Daoy (cell line): ENCODE data around the gene THSD7A. TPM values are rescaled to one million over a fixed set of nuclear protein-coding genes. Genes with fewer than 3 reads are reported as not detected.
A peak's percentile ranks its signal among the peaks of the same experiment; 100 is the strongest.

Source experiments
- DNase-seq: peaks from one replicate; pipeline ENCODE4 v3.0.0-alpha.2; 2015; ENCODE audit warnings: low read depth
- total RNA-seq: library from RNA; depleted of rRNA; stranded (reverse); fragments of >200 nt; shearing (Covaris generic); gene quantifications from 2 replicates; pipeline ENCODE4 v1.2.3, GENCODE V29; 2014

Gene THSD7A
- total RNA-seq, 1 experiment from 2014 or later: 0.11 TPM

DNA sequence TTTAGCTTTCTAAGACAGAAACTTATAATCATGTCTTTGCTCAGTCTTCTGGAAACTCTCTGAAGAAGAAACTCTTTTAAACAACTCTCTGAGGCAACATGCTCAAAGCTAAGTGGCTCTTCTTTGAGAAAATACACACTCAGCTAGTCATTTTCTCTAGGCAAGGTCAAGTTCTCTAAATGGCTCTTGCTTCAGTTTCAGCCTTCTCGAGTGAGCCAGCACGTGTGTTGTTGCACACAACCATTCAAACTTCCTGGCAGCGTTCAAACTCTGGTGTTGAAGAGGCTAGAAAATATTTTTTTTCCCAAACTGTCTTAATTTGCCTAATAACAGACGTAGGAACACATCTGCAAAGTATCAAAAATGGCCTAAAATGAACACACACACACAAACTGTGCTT, 129.1 kb downstream of the THSD7A start:
- DNase-seq: no peak

DNA sequence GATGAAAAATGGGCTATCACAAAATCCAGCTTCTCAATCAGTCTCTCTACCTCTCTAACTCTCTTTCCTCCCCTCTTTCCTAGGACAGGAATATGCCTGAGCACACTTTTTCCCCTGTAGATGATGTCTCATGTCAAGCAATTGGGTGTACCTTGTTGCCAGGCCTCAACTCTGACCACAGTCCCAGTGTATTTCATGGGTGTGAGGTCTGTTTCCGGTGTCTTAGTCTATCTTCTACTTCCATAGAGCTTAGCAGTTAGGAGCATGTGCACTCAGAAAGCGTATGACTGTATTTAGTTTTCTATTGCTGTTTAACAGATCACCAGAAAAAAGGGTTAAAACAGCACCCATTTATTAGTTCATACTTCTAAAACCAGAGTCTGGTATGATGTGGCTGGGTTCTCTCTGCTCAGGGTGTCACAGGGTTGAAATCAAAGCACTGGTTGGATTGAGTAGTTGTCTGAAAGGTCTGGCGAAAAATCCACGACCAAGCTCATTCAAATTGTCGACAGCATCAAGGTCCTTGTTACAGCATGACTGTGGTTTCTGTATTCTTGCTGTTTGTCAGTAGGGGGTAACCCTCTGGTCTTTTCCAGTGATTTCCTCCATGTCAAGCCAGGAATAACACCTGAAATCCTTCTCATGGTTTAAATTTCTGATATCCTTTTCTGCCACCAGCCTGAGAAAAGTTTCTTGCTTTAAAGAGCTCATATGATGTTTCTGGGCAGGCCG, 130.0 kb downstream of the THSD7A start:
- peak; percentile 12 for DNase-seq

GRCh38 chr7:11699666-11700065, 132.3 kb downstream of the THSD7A start:
- DNase-seq: no peak

GRCh38 chr7:11698384-11698871, 133.6 kb downstream of the THSD7A start:
- DNase-seq: no peak

DNA sequence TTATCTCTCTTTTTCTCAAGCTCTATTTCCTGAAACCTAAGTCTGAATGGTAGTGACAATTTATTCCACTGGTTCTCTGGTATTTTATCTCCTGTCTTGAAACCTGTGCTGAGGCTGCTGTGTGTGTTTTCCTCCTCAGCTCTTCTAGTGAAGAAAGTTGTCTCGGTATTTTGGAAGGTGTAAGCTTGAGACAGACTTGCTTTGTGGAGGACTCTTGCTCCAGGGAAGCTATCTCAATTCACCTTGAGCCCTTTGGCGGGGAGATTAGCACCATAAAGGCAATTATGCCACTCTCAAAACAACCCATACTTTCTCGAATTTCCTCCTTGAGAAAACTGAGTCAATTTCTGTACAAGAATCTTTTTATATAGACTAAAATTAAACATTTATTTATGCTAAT, 141.6 kb downstream of the THSD7A start:
- no peak for DNase-seq

DNA sequence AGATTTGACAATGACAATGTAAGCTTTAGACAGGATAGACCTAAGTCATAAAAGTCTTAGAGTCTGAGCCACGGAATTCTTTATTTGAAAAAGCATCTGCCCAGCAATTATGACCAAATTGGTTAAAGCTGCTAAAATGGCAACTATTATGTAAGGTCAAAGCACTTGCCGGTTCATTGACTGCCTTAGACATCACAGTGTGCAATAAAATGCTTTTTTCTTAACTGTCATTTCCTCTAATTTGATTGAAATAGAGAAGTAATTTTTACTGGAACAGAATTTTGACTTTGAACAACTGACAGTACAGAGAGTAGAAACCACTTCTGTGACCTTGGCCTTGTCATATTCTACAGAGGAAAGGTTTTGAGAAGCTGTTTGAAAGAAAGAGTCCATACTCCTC, 142.9 kb downstream of the THSD7A start:
- no peak for DNase-seq

- DNase-seq: no peak
Measured at GRCh38 chr7:11681461-11681860, 150.5 kb downstream of the THSD7A start.

GRCh38 chr7:11675163-11675562, 156.8 kb downstream of the THSD7A start:
- no peak for DNase-seq

GRCh38 chr7:11668727-11669126, 163.3 kb downstream of the THSD7A start:
- DNase-seq: no peak

- DNase-seq: no peak
Measured at GRCh38 chr7:11667810-11668185, 164.2 kb downstream of the THSD7A start.

- no peak for DNase-seq
Measured at GRCh38 chr7:11667071-11667809, 164.8 kb downstream of the THSD7A start.

DNA sequence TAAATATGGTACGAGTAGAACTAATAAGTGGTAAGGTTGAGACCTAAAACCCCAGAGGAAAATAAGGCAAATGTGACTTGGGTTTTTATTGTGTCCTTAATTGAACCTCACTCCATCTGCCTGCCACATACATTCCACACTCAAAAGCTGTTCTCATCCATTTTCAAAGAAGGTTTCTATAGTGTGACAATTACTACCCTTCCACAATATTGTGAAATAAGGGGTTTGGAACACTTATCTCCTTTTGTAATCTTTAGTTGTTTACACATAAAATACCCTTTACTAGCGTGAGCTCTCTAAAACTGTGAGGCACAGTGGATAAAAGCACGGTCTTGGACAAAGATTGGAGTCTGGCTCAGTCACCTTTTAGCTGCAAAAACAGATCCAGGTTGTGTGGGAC, 166.6 kb downstream of the THSD7A start:
- DNase-seq: no peak

DNA sequence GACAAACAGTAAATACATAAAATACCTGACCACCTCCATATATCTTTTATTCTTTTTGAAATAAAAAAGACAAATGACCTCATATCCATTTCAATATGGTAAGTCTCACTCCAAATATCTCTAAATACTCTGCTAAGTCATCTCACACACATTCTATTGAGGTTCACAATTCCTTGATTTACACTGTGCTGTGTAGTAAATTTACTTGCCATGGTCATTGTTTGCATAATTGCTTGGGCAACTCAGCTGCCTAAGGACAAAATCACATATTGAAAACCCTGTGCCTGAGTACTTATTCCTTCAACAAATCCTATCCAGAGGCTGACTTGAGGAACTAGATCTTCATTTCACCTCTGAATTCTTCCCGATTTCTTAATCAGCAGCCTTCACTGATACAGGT, 176.4 kb downstream of the THSD7A start:
- no peak for DNase-seq

GRCh38 chr7:11655163-11655562, 176.8 kb downstream of the THSD7A start:
- no peak for DNase-seq

DNA sequence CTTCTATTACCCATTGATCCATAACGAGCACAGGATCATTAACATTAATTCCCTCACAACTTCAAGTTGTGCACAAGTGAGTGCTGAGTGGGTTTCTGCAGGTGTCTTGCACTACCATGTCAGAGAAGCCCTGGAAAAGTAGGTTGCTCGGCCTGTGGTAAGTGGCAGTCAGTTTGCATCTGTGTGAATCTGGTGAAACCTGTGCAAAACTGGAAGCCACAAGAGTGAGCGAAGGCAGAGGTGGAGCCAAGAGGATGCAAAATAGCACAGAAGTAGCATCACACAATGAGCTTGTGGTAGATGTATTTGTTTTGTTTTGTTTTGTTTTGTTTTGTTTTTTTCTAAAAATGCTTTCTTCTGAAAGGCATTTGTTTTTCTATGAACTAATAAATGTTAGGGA, 181.5 kb downstream of the THSD7A start:
- no peak for DNase-seq

DNA sequence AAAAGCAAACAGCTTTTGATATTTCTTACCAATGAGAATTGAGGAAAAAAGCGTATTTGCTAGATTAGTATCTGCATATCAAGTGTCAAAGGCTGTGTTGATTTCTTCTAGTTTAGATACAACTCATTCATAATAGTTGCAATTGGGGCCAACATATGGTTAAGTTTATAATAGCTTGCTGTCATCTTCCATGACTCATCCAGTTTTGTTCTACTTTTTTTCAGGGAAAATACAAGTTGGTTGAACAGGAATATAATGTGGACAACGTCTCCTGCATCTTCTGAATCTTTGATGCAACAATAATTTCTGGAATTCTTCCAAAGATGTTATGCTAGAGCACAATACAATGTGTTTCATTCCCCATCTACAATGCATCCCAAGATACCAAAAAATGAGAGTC, 182.0 kb downstream of the THSD7A start:
- no peak for DNase-seq

- peak; percentile 28 for DNase-seq
Measured at GRCh38 chr7:11648980-11649379, 183.0 kb downstream of the THSD7A start.

- DNase-seq: no peak
Measured at GRCh38 chr7:11648101-11648500, 183.9 kb downstream of the THSD7A start.

DNA sequence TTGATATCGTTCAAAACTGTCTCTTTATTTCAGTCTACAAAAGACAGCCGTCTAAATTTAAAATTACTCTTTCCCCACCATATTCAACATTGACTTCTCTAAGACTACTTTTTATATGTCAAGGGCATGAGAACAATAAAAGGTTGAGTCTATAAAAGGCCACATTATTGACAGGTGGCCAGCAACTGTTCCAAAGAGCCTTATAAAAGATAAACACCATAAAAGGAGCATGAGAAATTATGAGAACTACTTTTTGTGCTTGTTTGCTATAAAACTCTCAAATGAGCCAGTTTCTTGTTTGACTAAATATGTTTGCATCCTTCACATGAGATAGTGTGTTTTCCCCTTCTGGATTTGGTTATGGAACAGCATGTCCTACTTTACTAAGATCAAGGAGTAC, 189.2 kb downstream of the THSD7A start:
- no peak for DNase-seq

DNA sequence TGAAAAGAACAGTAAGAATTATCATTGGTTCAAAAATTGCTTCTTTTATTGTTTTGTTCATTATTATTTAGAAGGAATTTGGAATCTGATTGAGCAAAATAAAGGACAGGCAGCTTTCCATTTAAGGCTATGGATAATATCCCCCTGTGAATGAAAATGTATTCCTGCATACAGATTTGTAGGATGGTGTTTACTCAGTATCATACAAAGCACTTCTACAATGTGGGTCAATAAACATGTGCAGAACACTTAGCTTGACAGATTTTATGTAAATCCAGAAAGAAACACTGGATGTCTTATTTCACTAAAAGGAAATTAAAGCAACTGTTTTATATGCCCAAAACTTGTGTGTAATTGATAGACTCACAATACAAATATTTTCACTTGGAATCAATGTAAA, 189.7 kb downstream of the THSD7A start:
- DNase-seq: no peak

DNA sequence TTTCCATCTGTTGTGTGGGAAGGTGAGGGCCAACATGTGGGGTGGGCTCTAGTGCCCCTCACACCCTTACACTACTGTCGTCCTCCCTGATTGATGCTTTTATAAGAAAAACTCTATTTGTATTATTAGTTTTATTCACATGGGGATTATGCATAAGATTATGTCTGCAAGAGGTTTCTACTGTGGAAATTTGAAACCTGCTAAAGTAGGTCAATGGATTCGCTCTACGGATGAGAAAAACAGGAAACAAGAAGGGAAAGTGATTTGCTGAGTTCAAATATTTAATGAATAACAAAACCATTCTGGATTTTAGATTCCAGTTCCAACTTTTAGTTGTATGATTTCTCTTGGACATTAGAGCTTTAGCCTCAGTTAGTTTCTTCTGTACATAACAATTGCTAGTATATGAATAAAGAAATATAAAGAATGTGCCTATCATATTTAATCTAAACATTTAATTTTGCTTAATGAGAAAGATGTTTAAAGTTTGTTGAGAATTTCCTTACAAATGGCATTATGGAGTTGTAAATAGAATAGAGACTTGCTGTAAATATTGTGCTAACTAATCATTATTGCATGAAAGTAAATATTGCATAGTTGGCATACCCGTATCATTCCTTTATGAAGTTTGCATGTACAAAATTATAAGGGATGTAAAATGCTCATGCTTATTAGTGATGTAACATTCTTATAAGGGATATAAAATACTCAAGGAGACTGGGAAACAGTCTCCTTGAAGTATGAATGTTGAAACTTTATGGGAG, 193.8 kb downstream of the THSD7A start:
- DNase-seq: no peak

- no peak for DNase-seq
Measured at GRCh38 chr7:11636274-11636673, 195.7 kb downstream of the THSD7A start.

DNA sequence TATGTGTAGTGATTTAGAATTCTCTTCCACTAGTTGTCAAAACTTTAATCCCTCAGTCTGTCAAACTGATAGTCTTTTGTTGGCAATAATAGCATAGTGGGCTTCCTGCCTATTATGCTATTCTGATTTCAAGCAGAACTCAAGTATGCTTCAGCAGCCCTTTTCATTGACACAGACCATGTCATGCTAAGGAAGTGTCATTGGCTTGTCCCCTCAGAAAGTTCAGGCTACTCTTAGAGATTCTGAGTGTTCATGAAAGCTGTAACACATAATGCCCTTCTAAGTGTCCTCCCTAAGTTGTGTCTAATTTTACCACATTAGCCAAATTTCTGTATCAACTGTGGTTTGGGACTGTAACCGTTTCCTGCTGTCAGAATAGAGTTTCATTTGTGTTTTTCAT, 198.7 kb downstream of the THSD7A start:
- no peak for DNase-seq
